SK-N-SH treated with all-trans-retinoic acid at 6 μM for 48 hours (cell line): ENCODE data around the gene ARHGEF16.

Experiments used
- GLIS3 ChIP-seq: fragments of 250-450 bp; sonication (Bioruptor Pico); IDR thresholded peaks from 2 replicates; pipeline ENCODE4 v1.5.0; 2020; ENCODE audit warnings: mild to moderate bottlenecking, moderate library complexity
- OSR1 ChIP-seq: fragments of 250-450 bp; sonication (Bioruptor Pico); IDR thresholded peaks from 2 replicates; pipeline ENCODE4 v1.8.0; 2022; ENCODE audit warnings: moderate library complexity, mild to moderate bottlenecking, inconsistent platforms
- PPARA ChIP-seq: fragments of 250-450 bp; sonication (Bioruptor Pico); IDR thresholded peaks from 2 replicates; pipeline ENCODE4 v1.5.0; 2020; ENCODE audit warnings: mild to moderate bottlenecking, borderline replicate concordance
- ZFP3 ChIP-seq: fragments of 250-450 bp; sonication (Bioruptor Pico); IDR thresholded peaks from 2 replicates; pipeline ENCODE4 v1.5.0; 2020; ENCODE audit warnings: mild to moderate bottlenecking, moderate library complexity
- TF ChIP-seq, protein P1 (sequence below): fragments of 250-450 bp; sonication (Bioruptor Pico); IDR thresholded peaks from 2 replicates; pipeline ENCODE4 v1.8.0; 2021; ENCODE audit warnings: low read depth, mild to moderate bottlenecking, moderate library complexity, borderline replicate concordance
- TF ChIP-seq, protein P2 (sequence below): fragments of 250-450 bp; sonication (Bioruptor Pico); IDR thresholded peaks from 2 replicates; pipeline ENCODE4 v1.5.1; 2020; ENCODE audit warnings: low read depth, mild to moderate bottlenecking, moderate library complexity

DNA sequence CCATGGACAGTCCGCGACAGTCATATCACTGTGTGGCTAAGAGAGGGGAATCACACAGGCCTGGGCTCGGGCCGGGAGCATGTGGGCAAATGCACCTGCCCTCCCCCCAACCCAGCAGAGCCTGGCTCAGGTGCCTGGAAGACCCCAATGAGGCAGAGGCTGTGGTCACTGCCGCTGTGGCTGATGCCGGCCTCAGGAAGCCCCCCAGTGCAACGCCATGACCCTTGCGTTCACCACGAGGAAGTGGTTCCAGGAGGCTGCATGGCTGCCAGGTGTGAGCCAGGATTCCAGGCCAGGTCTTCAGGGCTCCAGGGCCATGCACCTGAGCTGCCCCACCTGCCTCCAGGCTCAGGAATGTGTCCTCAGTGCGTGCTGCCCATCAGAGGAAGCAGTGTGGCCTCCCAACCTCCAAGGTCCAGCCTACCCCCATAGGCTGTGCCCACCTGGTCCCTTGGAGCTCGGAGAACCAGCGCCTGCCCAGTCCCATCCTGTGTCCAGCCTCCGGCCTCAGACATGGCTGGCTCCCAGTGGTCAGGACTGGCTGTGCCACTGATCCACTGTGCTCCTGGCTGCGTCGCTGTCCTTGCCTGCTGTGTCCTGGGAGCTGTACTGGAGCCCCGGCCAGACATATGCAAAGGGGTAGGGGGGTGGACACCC is 8.0 kb downstream of the ARHGEF16 start:
- TF ChIP-seq GLIS3 (CRISPR knock-in tag) (no peak), OSR1 (CRISPR knock-in tag) (no peak), ZFP3 (CRISPR knock-in tag) (no peak), PPARA (CRISPR knock-in tag) (no peak)
- TF ChIP-seq, protein P1, sequence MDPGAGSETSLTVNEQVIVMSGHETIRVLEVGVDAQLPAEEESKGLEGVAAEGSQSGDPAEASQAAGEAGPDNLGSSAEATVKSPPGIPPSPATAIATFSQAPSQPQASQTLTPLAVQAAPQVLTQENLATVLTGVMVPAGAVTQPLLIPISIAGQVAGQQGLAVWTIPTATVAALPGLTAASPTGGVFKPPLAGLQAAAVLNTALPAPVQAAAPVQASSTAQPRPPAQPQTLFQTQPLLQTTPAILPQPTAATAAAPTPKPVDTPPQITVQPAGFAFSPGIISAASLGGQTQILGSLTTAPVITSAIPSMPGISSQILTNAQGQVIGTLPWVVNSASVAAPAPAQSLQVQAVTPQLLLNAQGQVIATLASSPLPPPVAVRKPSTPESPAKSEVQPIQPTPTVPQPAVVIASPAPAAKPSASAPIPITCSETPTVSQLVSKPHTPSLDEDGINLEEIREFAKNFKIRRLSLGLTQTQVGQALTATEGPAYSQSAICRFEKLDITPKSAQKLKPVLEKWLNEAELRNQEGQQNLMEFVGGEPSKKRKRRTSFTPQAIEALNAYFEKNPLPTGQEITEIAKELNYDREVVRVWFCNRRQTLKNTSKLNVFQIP (CRISPR knock-in tag), result no peak
- TF ChIP-seq, protein P2, sequence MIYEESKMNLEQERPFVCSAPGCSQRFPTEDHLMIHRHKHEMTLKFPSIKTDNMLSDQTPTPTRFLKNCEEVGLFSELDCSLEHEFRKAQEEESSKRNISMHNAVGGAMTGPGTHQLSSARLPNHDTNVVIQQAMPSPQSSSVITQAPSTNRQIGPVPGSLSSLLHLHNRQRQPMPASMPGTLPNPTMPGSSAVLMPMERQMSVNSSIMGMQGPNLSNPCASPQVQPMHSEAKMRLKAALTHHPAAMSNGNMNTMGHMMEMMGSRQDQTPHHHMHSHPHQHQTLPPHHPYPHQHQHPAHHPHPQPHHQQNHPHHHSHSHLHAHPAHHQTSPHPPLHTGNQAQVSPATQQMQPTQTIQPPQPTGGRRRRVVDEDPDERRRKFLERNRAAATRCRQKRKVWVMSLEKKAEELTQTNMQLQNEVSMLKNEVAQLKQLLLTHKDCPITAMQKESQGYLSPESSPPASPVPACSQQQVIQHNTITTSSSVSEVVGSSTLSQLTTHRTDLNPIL, result no peak
